ENCODE measurements around the gene HAUS3.
A peak's percentile ranks its signal among the peaks of the same experiment; 100 is the strongest.
"Not testable (repeated sequence)": the region's sequence is repeated elsewhere in the genome, so short reads cannot be mapped to it uniquely, and the experiment has no call there.

Gene HAUS3

GRCh38 chr4:2250357-2251072, 8.6 kb upstream of the HAUS3 start:
- no peak for DNase-seq

GRCh38 chr4:2249526-2250356, 7.8 kb upstream of the HAUS3 start:
- no peak for DNase-seq

GRCh38 chr4:2248821-2249261, 6.9 kb upstream of the HAUS3 start:
- DNase-seq, result no peak

- no peak for DNase-seq
Measured at GRCh38 chr4:2248044-2248780, 6.3 kb upstream of the HAUS3 start.

- DNase-seq, result no peak
Measured at GRCh38 chr4:2247128-2248043, 5.5 kb upstream of the HAUS3 start.

GRCh38 chr4:2246384-2247127, 4.6 kb upstream of the HAUS3 start:
- DNase-seq, result no peak

GRCh38 chr4:2245787-2246275, 3.9 kb upstream of the HAUS3 start:
- DNase-seq, result no peak

- no peak for DNase-seq
Measured at GRCh38 chr4:2245057-2245786, 3.3 kb upstream of the HAUS3 start.

GRCh38 chr4:2243681-2244380, 1.9 kb upstream of the HAUS3 start:
- no peak for DNase-seq

- DNase-seq, result no peak
Measured at GRCh38 chr4:2241003-2241402, 918 bp downstream of the HAUS3 start.

GRCh38 chr4:2236944-2237666, 4.8 kb downstream of the HAUS3 start:
- DNase-seq, result no peak

- DNase-seq, result no peak
Measured at GRCh38 chr4:2231082-2231481, 10.8 kb downstream of the HAUS3 start.

GRCh38 chr4:2226261-2226660, 15.7 kb downstream of the HAUS3 start:
- no peak for DNase-seq

GRCh38 chr4:2222838-2223237, 19.1 kb downstream of the HAUS3 start:
- no peak for DNase-seq

- DNase-seq, result not testable (repeated sequence)
Measured at GRCh38 chr4:2221378-2221777, 20.5 kb downstream of the HAUS3 start.

- peak; percentile 19 for DNase-seq
Measured at GRCh38 chr4:2220016-2220630, 21.8 kb downstream of the HAUS3 start.

- DNase-seq, result no peak
Measured at GRCh38 chr4:2219233-2219760, 22.6 kb downstream of the HAUS3 start.

- DNase-seq, result no peak
Measured at GRCh38 chr4:2218436-2218835, 23.5 kb downstream of the HAUS3 start.

GRCh38 chr4:2217726-2218125, 24.2 kb downstream of the HAUS3 start:
- DNase-seq, result no peak
